Left renal pelvis (tissue), 4 donors: Measurements from ENCODE around the gene SLC12A2. TPM values are rescaled to one million over a fixed set of nuclear protein-coding genes. Genes with fewer than 3 reads are reported as not detected.

ENCODE experiments used
- DNase-seq, 4 donors: peaks; one replicate each; pipeline ENCODE4 v3.0.0-alpha.2; 2013; ENCODE audit warnings: low read depth in 4 of 4, low spot score in 3 of 4
- polyA plus RNA-seq, 4 donors: library from polyadenylated mRNA; unstranded; fragments of 120-200 nt; gene quantifications; one replicate each; pipeline ENCODE4 v1.2.1, GENCODE V29; 2013; ENCODE audit not compliant: insufficient read length in 4 of 4

SLC12A2 gene
- polyA plus RNA-seq, 4 donors, result 21.4 to 45.9 (median 43.8) TPM

DNA sequence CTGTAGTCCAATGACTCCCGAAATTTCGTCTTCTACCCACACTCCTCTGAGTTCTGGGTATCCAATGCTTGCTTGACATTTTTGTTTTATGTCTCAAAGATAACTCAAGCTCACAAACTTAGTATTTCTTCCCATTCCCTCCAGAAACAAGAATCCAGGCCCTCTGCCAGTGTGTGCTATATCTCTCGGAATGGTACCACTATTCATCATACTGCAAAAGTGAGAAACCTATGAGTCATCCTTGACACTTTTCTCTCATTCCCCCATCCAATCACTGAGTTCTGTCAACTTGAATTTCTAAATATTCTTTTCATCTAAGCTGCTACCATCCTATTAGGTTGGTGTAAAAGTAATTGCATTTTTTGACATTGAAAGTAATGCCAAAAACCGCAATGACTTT lies 9.8 kb downstream of the SLC12A2 start:
- no peak for DNase-seq

GRCh38 chr5:128097224-128097623 lies 13.7 kb downstream of the SLC12A2 start:
- DNase-seq, result no peak

- no peak for DNase-seq
Observed at GRCh38 chr5:128097781-128098180, 14.2 kb downstream of the SLC12A2 start.

DNA sequence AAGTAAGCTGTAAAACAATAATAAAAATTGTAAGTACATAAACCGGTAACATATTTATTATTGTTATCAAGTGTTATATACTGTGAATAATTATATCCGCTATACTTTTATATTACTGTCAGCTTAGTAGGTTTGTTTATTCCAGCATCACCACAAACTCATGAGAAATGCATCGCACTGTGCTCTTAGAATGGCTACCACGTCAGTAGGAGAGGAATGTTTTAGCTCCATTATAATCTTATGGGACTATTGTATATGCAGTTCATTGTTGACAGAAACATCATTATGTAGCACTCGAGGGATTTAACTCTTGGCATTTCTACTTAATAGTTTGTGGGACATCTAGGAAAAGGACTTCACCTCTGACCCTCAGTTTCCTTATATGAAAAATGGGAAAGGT lies 16.4 kb downstream of the SLC12A2 start:
- DNase-seq, result no peak

DNA sequence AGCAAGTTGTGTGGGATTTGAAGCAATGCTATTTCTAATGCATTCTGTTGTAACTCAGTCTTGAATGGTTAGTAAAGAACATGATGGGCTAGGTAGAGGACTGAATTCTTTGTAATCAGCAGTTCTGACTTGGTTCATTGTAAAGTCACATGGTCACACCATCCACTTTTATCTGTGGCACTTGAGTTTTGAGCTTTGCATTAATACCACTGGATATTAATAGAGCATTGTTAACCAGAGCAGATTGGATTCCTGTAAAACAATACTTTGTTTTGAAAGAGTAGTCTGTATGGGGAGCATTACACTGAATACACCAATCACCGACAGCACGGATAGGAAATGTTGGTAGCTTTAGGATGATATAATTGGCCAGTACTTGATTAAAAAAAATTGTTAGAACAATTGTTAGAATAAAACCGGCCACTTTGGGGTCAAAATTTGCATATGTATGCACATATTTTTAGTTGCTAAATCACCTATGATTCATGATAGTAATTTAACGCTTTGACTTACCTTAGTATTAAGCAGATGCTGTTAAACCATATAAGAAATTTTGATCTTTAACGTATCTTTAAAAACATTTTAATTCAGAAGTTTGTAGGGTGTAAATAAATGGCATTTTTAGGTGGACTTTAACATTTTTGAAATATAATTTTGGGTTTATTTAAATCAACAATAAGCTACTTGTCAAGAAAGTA lies 17.4 kb downstream of the SLC12A2 start:
- no peak for DNase-seq

GRCh38 chr5:128101676-128102075 lies 18.1 kb downstream of the SLC12A2 start:
- DNase-seq, result no peak

DNA sequence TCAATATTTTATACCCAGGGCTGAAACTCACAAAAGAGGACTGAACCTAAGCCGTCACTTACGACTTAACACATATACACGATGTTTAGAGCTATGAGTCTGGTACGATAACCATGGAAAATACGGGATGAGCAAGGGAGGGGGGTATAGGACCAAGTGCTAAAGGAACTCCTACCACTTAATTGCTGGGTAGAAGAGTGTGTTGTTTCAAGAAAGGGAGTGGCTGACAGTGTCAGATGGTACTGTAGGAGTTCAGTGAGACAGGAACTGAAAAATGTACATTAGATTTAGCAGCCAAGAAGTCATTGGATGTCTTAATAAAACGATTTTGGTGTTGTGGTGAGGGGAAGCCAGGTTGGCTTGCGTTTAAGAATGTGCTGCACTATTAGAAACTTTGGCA lies 21.6 kb downstream of the SLC12A2 start:
- DNase-seq, result no peak

DNA sequence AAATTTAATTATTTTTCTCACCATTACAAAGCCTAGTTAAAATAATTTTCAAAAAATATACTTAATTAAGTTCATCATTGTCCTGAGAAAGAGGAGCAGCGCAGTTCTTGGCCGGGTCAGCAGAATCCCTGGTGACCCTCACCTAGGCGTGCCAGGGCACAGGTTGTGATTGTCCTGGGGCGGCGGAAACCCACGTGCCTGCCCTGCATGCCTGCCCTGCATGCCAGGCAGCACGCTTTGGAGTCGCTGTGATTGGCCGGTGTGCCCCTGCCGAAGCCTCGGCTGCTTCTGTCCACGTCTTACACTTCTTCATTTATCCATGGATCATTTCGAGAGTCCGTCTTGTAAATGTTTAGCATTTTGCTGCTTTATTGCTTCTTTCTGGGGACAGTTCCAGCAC lies 25.6 kb downstream of the SLC12A2 start:
- DNase-seq, result no peak

DNA sequence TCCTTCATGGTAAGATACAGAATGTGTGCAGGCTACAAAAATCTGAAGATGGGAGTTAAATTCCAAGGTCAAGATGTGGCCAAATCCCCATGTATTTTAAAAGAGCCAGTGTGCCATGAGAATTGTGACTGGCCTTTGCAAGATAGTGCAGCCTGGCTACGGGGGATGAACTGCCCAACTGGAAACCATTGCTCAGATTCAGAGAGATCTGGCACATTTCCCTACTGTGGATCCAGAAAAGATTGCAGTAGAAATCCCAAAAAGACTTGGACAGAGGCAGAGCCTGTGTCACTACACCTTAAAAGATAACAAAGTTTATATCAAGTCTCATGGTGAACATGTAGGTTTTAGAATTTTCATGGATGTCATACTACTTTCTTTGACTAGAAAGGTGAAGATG lies 26.2 kb downstream of the SLC12A2 start:
- DNase-seq, result no peak

DNA sequence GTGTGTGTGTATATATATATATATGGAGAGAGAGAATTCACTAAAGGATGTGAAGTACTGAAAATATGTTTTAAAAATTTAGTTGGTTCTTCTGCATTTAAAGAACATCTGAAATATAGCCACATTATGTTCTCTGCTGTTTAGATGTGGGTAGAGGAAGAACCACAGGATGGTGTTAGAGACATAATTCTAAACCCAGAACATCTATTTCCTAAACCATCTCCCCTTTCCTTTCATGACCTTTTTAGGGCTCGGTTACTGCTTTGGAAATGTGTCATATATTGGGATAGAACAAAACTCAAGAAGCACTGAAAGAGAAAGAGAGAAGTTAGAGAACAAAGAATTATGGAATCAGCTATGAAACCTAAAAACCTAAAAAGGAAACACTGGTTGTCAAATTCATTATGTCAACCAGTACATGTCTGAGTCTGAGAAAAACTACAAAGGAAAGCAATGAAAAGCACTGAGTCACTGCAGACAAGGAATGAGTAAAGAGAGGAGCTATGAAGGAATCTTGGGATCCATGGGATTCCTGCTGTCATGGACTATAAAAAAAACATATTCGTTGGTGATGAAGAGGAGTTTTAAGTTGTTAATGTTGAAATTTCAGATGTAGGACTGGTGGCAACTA lies 28.4 kb downstream of the SLC12A2 start:
- DNase-seq, result no peak

GRCh38 chr5:128116445-128116844 lies 32.9 kb downstream of the SLC12A2 start:
- no peak for DNase-seq

- no peak for DNase-seq
Observed at GRCh38 chr5:128118214-128118613, 34.6 kb downstream of the SLC12A2 start.

- no peak for DNase-seq
Observed at GRCh38 chr5:128121651-128122050, 38.1 kb downstream of the SLC12A2 start.

DNA sequence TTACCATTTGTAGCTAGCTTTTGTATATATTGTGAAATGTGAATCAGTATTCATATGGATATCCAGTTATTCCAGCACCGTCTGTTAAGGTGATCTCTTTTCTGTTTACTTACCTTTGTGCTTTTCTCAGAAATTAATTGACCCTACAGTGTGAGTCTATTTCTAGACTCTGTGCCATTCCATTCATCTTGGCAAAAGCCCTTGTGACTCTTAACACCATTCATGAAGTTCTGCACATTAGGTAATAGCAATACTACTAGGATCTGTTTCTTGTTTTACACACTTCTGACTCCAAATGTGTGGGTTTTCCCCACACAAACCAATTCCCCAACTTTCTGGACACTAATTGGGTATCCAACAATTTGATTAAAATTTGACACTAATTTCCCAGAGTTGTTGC lies 40.4 kb downstream of the SLC12A2 start:
- DNase-seq, result no peak

DNA sequence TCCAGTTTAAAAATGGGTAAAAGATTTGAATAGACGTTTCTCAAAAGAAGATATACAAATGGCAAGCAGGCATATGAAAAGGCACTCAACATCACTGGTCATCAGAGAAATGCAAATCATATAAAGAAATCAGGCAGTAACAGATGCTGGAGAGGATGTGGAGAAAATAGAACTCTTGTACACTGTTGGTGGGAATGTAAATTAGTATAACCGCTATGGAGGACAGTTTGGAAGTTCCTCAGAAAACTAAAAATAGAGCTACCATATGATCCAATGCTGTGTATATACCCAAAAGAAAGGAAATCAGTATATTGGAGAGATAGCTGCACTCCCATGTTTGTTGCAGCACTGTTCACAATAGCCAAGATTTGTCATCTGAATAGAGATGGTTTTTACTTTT lies 42.7 kb downstream of the SLC12A2 start:
- DNase-seq, result no peak

- DNase-seq, result no peak
Observed at GRCh38 chr5:128132499-128132898, 48.9 kb downstream of the SLC12A2 start.

GRCh38 chr5:128135286-128135685 lies 51.7 kb downstream of the SLC12A2 start:
- no peak for DNase-seq

- DNase-seq, result no peak
Observed at GRCh38 chr5:128143911-128144310, 60.3 kb downstream of the SLC12A2 start.

DNA sequence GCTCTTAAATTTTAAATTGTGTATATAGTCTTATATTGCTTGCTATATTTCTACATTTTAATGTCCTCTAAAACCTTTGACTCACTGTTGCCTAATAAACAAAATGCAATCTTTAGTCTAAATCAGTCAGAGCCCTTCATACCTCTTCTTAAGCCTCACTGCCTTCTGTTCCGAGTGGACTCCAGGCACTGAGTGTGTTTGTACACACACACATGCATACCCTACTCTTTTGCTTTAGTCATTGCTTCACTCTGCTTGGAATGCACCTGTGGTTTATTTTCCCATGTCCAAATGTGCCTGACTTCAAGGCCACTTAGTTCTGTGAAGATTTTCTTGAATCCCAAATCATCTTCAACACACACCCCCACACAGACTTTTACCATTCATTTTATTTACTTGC lies 60.9 kb downstream of the SLC12A2 start:
- DNase-seq, result no peak

DNA sequence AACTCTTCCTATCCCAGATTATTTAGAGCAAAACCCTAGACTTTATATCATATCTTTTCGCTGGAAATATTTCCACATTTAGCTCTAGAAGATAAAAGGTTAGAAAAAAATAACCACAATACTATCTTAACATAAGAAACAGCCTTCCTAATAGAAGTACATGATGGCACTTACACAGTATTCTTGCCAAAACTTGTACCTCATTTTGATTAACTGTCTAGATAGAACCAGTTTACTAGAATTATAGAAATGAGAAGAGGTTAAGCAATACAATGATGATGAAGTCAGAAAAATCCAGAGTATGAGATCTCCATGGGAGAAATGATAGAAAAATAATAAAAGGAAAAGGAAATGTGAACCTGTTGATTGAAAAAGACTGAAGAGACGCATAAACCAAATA lies 63.1 kb downstream of the SLC12A2 start:
- DNase-seq, result no peak

DNA sequence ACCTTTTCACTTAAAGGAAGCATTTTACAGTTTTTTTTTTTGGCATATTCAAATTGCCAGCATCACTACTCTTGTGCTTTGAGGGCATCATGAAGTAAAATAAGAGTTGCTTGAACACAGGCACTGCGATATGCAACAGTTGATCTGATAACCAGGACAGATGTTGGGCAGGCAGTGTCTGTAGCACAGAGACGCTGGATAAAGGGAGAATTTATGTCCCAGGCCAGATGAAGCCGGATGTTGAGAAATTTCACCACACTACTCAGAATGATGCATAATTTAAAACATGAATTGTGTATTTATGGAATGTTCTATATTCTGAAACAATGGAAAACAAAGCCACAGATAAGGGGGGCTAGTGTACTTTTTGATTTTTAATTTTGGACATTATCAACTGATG lies 71.4 kb downstream of the SLC12A2 start:
- no peak for DNase-seq

DNA sequence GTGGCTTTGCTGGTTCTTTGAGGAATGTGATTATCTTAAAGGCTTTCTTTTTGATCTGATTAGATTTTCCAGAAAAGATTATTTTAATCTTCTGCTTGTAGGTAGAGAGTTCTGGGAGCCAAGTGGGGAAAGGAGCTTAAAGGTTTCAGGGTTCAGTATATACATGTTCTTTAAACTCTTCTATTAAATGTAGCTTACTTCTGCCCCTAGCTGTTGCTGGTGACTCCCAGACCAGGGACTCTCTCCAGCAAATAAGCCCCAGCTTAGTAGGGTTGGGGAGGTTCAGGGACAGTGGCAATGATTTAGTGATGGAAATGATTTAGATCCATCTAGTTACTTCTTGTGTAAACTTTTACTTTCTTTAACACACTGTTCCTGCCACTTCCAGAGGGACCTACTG lies 72.2 kb downstream of the SLC12A2 start:
- no peak for DNase-seq

- DNase-seq, result no peak
Observed at GRCh38 chr5:128156521-128156920, 73.0 kb downstream of the SLC12A2 start.
